Measurements from ENCODE around the gene TRIM28.

- no peak for TF ChIP-seq ZNF274 (IDR thresholded peaks at IDR 0.05; ENCODE audit: low read depth, low read length)
- TF ChIP-seq YY1 (IDR thresholded peaks at IDR 0.05; ENCODE audit: insufficient read depth, insufficient read length), result no peak
These were observed 18.5 kb downstream of the TRIM28 start for GRCh38 chr19:58562122-58563033.

Data from NT2/D1 (cell line).